GM12801 (cell line): Measurements from ENCODE around the gene VWA8.

Experiments used
- TF ChIP-seq, protein P1 (sequence below): IDR thresholded peaks from one replicate; pipeline ENCODE4 v1.5.1; 2011; ENCODE audit warnings: control low read depth; ENCODE audit not compliant: insufficient read length; ENCODE audit errors: extremely low read depth

VWA8 gene

DNA sequence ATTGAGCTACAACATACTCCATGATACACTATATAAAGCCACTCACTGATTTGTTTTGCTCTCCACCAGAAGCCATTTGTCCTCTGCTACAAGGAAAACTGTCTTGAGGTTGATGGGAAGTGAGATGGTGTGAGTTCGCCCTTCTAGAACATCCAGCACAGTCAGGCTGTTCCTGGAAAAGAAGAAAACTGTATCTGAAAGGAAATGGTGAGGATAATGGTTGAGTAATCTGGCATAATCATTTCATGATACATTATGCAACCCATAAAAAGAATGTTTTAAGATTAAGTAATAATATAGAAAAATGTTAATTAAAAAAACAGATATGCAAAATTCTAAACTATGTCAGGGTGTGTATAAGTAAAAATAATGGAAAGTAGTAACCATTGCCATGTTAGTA is 269.6 kb downstream of the VWA8 start:
- TF ChIP-seq, protein P1, sequence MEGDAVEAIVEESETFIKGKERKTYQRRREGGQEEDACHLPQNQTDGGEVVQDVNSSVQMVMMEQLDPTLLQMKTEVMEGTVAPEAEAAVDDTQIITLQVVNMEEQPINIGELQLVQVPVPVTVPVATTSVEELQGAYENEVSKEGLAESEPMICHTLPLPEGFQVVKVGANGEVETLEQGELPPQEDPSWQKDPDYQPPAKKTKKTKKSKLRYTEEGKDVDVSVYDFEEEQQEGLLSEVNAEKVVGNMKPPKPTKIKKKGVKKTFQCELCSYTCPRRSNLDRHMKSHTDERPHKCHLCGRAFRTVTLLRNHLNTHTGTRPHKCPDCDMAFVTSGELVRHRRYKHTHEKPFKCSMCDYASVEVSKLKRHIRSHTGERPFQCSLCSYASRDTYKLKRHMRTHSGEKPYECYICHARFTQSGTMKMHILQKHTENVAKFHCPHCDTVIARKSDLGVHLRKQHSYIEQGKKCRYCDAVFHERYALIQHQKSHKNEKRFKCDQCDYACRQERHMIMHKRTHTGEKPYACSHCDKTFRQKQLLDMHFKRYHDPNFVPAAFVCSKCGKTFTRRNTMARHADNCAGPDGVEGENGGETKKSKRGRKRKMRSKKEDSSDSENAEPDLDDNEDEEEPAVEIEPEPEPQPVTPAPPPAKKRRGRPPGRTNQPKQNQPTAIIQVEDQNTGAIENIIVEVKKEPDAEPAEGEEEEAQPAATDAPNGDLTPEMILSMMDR: no peak

DNA sequence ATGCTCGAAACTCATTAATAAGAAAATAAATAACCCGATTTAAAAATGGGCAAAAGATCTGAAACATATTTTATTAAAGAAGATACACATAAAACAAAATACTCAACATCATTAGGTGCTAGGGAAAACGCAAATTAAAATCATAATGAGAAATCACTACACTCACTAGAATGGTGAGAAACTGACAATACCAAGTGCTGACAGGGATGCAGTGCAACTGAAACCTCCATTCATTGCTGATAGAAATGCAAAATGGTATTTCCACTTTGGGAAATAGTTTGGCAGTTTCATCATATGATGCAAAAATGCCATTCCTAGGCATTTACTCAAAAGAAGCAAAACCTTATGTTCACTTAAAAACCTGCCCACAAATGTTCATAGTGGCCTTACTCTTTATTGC is 278.1 kb downstream of the VWA8 start:
- TF ChIP-seq, protein P1: no peak

DNA sequence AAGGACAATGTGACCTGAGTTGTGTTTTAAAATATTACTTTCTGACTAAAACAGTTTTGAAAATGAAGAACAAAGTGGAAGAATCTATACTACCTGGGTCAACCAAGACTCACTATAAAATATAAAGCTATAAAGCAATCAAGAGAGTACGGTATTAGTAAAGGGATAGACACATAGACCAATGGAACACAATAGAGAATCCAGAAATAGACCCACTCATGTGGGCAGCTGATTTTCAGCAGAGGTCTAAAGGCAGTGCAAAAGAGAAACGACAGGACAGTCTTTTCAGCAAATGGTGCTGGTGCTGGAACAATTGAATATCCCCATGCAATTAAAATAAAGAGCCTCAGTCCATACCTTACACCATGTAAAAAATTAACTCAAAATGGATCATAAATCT is 278.9 kb downstream of the VWA8 start:
- TF ChIP-seq, protein P1: no peak

DNA sequence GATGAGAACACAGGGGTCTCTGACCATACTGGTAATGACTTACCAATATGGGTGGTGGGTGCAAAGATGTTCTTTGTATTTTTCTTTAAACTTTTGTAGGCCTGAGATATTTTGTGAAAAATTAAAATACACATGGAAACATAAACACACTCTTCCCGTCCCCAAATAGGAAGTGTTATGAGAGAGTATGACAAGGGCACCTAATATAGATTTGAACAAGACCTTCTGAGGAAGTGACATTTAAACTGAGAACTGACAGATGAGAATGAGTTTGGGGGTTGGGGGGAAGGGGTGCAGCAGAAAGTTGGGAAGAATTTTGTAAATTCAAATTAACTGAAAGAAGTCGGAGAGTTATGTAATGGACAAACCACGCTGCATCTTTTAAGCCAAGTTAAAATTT is 279.3 kb downstream of the VWA8 start:
- TF ChIP-seq, protein P1: no peak

DNA sequence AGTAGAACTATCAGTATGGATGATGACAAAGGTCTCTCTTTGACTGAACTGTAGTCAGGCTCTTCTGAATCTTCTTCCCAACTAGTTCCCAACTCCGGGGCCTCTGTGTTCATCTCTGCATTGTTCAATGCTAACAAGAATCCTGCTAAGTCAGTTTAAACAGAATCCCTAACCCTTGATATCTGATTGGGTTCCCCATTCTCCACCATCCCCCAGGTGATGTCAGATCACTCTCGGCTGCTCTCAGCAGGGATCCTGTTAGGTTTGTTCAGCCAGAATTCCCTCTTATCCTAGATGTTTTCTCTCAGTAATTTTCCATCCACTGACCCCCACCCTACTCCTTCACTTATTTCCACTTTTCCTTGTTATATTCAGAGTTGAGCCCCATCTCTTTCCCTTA is 280.0 kb downstream of the VWA8 start:
- TF ChIP-seq, protein P1: no peak

DNA sequence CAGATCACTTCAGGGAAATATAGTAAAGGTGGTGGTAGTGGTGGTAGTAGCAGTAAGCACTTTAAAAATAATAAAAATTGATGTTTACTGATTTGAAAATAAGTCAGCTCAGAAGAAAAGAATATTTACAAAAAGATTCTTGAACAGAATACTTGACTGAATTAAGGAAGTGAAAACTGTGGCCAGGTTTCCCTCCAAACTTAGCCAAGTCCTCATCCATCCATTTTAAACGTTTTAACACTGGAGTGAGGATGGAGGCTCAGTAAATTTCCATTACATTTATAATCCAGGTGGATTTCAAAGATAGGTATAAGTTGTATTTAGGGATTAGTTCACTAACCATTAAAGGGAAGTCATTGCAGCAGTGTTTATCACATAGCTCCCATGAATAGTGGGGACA is 282.1 kb downstream of the VWA8 start:
- TF ChIP-seq, protein P1: no peak

DNA sequence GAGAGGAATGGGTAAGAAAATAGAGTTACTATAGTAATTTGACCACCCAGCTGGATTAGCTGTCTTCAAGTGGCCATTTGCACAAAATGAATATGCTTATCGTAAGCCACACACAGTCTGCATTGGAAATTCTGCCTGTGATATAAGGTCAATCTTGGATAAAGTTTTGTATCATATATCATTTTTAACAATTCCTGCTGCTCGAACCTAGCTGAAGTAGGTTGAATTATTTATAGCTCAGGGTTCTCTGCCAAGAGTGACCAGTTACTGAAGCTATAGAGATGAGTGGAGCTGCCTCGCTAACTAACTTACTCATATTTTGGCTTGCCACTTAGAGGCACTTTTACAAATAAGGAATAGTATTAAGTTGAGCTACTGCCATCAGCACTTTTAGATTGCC is 282.7 kb downstream of the VWA8 start:
- TF ChIP-seq, protein P1: no peak

DNA sequence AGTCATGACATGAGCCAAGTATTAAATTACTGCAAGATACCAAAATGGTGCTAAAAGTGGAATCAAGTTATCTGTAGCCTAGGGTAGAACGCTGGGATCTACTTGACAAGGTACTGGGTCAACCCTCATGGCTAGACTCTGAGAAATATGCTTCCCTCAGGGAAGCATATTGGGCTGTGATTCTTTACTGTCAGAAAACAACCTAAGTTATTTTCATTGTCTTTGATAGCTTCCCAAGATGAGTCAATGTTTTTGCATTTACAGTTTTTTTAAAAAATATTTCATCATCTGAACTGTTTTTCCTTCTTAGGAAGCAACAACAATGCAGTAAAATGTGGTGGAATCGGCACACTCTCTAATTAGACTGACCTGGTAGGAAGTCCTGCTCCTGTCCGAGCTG is 285.6 kb downstream of the VWA8 start:
- TF ChIP-seq, protein P1: no peak
